ENCODE measurements around the gene DGKE.

The DGKE gene

DNA sequence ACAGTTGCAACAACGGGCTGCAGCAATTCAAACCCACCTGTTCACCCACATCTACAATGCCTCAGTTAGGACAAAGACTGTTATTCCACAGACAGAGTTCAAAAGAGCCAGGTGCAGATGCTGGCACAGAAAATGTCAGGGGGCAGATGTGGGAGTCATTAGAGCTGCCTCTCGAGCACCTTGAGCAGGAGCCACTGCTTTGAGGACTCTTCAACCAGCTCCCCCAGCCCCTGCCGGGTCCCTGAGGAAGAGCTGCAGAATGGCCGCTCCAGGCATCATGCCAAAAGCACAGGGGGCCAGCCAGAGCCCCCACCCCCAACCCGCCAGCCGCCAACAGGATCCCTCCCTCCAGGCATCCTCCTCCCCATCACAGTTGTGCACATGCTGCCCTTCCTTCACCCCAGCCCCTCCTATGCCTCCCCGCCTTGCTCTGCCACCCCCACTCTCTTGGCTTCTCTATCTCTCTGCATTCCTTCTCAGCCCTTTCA, 21.0 kb upstream of the DGKE start:
- no peak for DNase-seq (ENCODE audit: low read depth, low spot score)

DNA sequence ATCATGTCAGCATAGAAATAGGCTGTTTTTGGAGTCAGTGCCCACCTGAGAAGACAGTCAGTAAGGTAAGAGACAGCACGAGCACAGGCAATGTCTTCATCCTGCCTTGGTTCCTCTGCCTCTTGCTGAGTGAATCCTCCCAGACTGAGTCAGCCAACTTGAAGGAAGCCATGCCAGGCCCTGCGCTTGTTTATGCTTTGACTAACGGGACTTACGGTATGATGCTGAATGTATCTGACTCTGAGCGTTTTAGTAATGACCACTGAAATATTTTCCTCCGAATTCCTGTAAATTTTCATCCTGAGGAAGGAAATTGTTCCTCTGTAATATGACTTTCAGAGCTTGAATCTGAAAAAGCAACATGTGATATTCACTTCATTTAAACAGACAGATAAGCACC, 18.2 kb upstream of the DGKE start:
- no peak for DNase-seq (ENCODE audit: low read depth, low spot score)

DNA sequence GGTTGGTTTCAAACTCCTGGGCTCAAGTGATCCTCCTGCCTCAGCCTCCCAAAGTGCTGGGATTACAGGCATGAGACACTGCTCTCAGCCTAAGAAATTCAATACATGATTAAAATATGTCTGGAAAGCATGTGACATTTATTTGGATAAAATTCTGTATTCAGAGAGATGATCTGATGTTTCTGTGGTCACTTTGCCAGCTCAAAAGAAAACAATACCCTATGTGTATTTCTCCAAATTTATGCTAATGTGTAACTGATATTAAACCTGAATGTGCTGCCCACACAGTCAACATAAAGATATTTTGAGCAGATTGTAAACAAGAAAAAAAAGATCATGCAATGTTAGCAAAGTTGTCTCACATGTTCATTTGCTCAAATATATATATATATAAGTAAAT, 16.9 kb upstream of the DGKE start:
- no peak for DNase-seq (ENCODE audit: low read depth, low spot score)

- DNase-seq (ENCODE audit: low read depth, low spot score) = no peak
Measured at GRCh38 chr17:56819030-56819429, 14.9 kb upstream of the DGKE start.

GRCh38 chr17:56819431-56820145, 14.4 kb upstream of the DGKE start:
- DNase-seq (ENCODE audit: low read depth, low spot score) = peak; percentile 44

DNA sequence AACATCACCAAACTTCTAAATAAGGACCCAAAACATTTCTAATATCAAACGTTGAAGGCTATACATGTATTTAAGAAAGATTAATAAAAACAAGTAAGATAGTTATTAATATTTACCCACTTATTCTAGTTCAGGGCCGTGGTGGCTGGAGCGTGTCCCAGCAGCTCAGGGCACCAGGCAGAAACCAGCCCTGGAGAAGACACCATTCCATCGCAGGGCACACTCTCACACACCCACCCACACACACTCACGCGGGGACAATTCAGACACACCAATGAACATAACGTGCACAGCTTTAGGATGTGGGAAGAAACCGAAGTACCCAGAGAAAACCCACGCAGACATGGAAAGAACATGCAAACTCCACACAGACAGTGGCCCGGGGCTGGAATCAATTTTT, 13.7 kb upstream of the DGKE start:
- DNase-seq (ENCODE audit: low read depth, low spot score) = no peak

- no peak for DNase-seq (ENCODE audit: low read depth, low spot score)
Measured at GRCh38 chr17:56821847-56822534, 12.0 kb upstream of the DGKE start.

DNA sequence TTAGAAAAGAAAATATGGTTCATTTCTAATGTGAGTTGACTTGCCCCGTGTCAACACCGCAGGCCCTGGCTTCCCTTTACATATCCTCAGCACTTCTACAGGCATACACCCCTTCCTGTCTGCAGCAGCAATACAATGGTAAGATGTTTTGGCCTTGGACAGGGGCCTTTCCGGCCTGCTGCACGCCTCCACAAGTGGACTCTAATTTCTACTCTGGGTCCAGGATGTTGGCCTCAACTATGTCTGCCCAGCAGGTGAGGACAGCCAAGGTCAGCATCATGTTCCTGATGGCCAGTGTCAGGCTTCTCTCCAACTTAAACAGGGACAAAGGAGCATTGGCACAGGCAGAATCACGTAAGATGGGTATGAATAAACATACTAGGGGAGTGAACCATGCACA, 11.2 kb upstream of the DGKE start:
- no peak for DNase-seq (ENCODE audit: low read depth, low spot score)

DNA sequence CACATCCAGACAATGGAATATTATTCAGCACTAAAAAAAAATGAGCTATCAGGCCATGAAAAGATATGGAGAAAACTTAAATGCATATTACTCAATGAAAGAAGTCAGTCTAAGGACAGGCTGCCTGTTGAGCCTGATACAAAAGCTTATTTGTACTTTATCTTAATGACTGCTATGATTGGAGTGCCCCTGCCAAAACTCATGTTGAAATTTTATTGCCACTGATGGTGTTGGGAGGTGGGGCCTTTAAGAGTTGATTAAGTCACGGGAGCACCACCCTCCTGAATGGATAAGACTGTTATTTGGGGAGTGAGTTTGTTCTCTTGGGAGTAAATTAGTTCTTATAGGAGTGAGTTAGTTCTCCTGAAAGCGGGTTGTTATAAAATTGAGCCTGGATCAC, 10.1 kb upstream of the DGKE start:
- no peak for DNase-seq (ENCODE audit: low read depth, low spot score)

DNA sequence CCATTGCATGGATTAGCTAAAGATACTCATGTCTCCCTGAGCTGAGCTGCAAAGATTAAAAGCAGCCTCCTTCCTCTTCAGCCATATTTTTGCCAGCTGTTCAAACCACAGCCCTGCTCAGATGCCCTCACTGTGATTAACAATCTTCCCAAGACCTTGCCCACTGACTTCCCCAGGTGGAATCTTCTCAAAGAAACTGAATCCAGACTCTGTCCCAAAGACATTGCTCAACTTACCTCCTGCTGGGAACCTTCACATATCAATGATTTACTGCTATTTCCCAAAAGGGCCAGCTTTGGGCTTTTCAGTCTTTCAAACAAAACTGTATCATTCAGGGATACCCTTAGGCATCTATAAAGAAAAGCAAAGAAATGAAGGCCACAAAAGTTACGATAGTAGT, 9.4 kb upstream of the DGKE start:
- no peak for DNase-seq (ENCODE audit: low read depth, low spot score)

DNA sequence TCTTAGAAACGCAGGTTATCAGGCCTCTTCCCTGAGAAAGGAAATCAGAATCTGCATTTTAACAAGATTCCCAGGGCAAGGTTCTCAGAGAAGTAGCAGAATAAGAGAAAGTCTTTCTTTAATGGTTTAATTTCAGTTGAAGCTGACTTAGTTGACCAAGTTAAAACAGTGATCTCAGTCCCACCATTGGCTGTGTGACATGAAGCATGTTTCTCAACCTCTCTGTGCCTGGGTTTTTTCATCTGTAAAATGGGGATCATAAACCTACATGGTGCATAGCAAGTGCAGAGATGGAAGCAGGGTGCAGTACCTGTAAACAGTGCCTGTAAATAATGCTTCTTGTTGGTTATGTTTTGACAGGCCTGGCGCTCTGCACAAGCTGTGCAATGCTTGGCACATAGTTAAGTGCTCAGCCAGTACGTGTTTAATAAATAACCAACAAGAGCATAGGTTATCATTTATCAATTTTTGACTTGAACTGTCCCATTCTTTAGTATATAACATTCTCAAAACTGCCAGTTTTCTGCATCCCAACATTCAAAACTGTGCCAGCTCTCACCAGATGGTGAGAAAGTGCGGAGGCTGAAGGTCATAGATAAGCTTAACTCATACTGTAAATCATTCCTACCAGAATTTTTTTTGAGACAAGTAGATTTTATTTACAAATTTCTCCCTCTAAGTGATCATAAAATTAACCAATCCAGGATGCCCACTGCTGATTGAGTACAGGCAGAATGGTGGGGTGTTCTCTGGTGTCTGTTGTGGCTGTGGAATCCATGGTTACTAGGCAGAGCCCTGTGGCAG, 7.1 kb upstream of the DGKE start:
- no peak for DNase-seq (ENCODE audit: low read depth, low spot score)

DNA sequence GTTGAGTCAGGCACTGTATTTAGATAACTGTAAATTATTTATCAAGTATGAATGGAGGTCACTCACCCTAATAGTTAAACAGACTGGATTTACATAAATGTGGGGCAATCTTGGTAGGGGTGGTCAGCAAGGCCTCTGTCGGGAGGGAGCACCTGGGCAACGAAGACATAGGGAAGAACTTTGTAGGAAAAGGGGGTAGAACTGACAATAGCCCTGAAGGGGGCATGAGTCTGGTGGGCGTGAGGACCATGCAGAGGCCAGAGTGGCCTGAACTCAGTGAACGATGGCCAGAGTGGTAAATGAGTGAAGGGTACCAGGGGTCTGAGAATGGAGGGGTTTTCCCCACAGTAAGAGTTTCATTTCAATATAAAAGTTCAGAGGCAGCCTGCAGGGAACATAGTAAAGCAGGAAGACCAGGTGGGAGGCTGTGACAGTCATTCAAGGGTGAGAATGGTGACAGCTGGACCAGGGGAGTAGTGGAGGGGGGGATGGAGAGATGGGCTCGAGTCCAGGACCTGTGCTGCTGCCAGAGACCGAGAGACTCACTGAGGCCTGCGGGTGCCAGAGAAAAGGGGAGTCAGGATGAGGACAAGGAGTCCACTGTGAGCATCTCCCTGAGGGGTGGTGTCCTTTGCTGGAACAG, 3.1 kb upstream of the DGKE start:
- no peak for DNase-seq (ENCODE audit: low read depth, low spot score)

DNA sequence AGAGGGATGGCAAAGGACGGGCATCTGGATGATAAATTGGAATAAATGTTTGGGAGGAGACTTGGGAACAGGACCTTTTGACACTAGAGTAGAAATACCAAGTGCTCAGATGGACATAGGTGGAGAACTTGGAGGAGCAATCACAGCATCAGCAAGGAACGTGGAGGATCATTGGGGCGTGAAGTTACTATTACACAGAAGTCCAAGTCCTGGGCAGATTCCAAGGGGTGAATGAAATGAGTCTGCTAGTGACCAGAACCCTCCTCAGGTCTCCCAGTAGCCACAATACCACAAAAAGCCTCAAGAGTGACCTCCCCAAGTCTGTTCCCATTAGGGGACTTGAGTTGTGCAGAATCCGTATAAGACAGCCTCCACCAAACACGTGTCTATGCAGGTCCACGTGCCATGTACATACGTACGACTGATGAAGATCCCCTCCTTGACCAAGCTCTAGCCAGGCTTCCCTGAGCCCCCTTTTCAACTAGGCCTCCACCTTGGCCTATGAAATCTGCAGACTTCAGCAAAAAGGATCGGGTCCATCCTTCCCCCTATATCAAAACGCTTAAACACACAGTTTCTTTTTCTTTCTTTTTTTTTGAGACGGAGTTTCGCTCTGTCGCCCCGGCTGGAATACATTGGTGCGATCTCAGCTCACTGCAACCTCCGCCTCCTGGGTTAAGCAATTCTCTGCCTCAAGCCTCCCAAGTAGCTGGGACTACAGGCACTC, 2.4 kb upstream of the DGKE start:
- no peak for DNase-seq (ENCODE audit: low read depth, low spot score)

- DNase-seq (ENCODE audit: low read depth, low spot score) = no peak
Measured at GRCh38 chr17:56832446-56832845, 1.5 kb upstream of the DGKE start.

DNA sequence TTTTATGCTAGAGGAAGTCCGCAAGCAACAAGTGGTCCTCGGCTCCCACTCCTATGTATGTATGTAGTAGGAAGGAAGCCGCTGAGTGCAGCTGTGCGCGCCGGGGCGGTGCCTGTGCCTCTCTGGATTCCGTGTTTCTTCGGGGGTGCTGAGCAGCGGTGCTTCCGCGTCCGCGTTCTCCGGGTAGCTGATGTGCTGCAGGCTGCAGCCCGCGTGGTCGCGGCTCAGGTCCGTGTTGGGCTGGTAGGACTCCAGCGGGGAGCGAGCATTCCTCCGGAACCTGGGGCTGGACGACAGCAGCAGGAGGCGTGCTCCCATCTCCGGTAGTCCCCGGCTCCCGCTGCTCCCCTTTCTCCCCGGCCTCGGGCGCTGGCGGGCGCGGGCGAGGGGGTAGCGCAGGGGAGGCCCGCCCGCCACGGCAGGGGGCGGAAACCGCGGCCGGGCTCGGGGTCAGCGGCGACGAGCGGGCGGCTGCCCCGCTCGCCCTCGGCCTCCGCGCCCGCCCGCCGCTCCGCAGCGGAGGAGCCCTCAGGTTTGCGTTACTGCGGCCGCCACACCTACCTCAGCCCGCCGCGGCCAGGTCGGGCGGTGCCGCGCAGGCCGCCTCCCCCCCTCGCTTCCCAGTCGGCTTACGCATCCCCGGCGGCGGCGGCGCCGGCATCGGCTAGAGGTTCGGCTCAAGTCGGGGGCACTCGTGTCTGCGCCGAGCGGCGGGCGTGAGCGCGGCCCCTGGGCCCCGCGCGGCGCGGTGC, 718 bp upstream of the DGKE start:
- peak; percentile 38 for DNase-seq (ENCODE audit: low read depth, low spot score)

GRCh38 chr17:56834380-56835263, 671 bp downstream of the DGKE start:
- DNase-seq (ENCODE audit: low read depth, low spot score) = peak; percentile 38

- DNase-seq (ENCODE audit: low read depth, low spot score) = no peak
Measured at GRCh38 chr17:56835264-56835585, 1.3 kb downstream of the DGKE start.

- DNase-seq (ENCODE audit: low read depth, low spot score) = no peak
Measured at GRCh38 chr17:56838687-56839086, 4.7 kb downstream of the DGKE start.

- DNase-seq (ENCODE audit: low read depth, low spot score) = no peak
Measured at GRCh38 chr17:56842577-56842976, 8.6 kb downstream of the DGKE start.

- no peak for DNase-seq (ENCODE audit: low read depth, low spot score)
Measured at GRCh38 chr17:56845934-56846333, 12.0 kb downstream of the DGKE start.
